Neuronal stem cell (in vitro differentiated cells): ENCODE results near the gene F5.

Experiments used
- DNase-seq: peaks from one replicate; pipeline ENCODE4 v3.0.0-alpha.2; 2013; ENCODE audit warnings: low spot score
- H2AFZ ChIP-seq: one replicate; pipeline ENCODE4 v1.6.1; 2013; ENCODE audit warnings: mild to moderate bottlenecking, low read length, inconsistent platforms
- H2AK5ac ChIP-seq: 2 replicates; pipeline ENCODE4 v1.6.1; 2013; ENCODE audit warnings: low read depth, mild to moderate bottlenecking, inconsistent platforms, low read length, moderate library complexity, mixed read lengths
- H2BK120ac ChIP-seq: 2 replicates; pipeline ENCODE4 v1.6.1; 2013; ENCODE audit warnings: low read depth, mild to moderate bottlenecking, inconsistent platforms, low read length, moderate library complexity, mixed read lengths
- H2BK12ac ChIP-seq: one replicate; pipeline ENCODE4 v1.6.1; 2013; ENCODE audit warnings: low read length, inconsistent platforms
- H2BK15ac ChIP-seq: 2 replicates; pipeline ENCODE4 v1.6.1; 2013; ENCODE audit warnings: mild to moderate bottlenecking, low read length, inconsistent platforms, mixed read lengths
- H2BK5ac ChIP-seq: one replicate; pipeline ENCODE4 v1.6.1; 2013; ENCODE audit warnings: inconsistent platforms, mild to moderate bottlenecking, low read length, moderate library complexity
- H3K14ac ChIP-seq: one replicate; pipeline ENCODE4 v1.6.1; 2013; ENCODE audit warnings: low read length, inconsistent platforms
- H3K18ac ChIP-seq: 2 replicates; pipeline ENCODE4 v1.6.1; 2013; ENCODE audit warnings: low read length, inconsistent platforms
- H3K23ac ChIP-seq: 2 replicates; pipeline ENCODE4 v1.6.1; 2013; ENCODE audit warnings: low read depth, mild to moderate bottlenecking, mixed read lengths, low read length, inconsistent platforms; ENCODE audit not compliant: poor library complexity
- H3K27ac ChIP-seq: replicated peaks from 3 replicates; pipeline ENCODE4 v1.5.1; 2013; ENCODE audit warnings: low read length, inconsistent platforms
- H3K27me3 ChIP-seq, 3 experiments: 2 replicates each; pipeline ENCODE4 v1.6.1; 2013; ENCODE audit warnings: low read length in 3 of 3, mild to moderate bottlenecking in 2 of 3, inconsistent platforms in 1 of 3, low read depth in 1 of 3, mixed read lengths in 1 of 3, moderate library complexity in 1 of 3; ENCODE audit not compliant: control insufficient read depth in 3 of 3, insufficient read depth in 3 of 3
- H3K36me3 ChIP-seq, 2 donors: replicated peaks in 1 of 2; 2 replicates each; pipeline ENCODE4 v1.6.1; 2013; ENCODE audit warnings: low read length in 2 of 2; ENCODE audit not compliant: control insufficient read depth in 2 of 2, insufficient read depth in 2 of 2
- H3K4ac ChIP-seq: 2 replicates; pipeline ENCODE4 v1.6.1; 2013; ENCODE audit warnings: inconsistent platforms, mild to moderate bottlenecking, low read length, moderate library complexity
- H3K4me1 ChIP-seq, 2 donors: 1 replicate in 1 of 2; 2 replicates in 1 of 2; pipeline ENCODE4 v1.6.1; 2013; ENCODE audit warnings: low read length in 2 of 2, low read depth in 1 of 2; ENCODE audit not compliant: control insufficient read depth in 2 of 2, insufficient read depth in 1 of 2
- H3K4me2 ChIP-seq: one replicate; pipeline ENCODE4 v1.6.1; 2013; ENCODE audit warnings: mild to moderate bottlenecking, low read length, inconsistent platforms; ENCODE audit not compliant: insufficient read depth, poor library complexity, severe bottlenecking
- H3K4me3 ChIP-seq, 2 donors: 2 replicates each; pipeline ENCODE4 v1.5.1; 2013; ENCODE audit warnings: low read length in 2 of 2, mild to moderate bottlenecking in 2 of 2, inconsistent platforms in 1 of 2, moderate library complexity in 1 of 2
- H3K79me1 ChIP-seq: one replicate; pipeline ENCODE4 v1.6.1; 2013; ENCODE audit warnings: low read depth, mild to moderate bottlenecking, inconsistent platforms, low read length, moderate library complexity
- H3K9ac ChIP-seq: one replicate; pipeline ENCODE4 v1.6.1; 2013; ENCODE audit warnings: mild to moderate bottlenecking, low read depth, low read length, inconsistent platforms; ENCODE audit not compliant: poor library complexity
- H3K9me3 ChIP-seq, 2 donors: replicated peaks in 1 of 2; 2 replicates each; pipeline versions ENCODE3 to v1.6.1; 2013; ENCODE audit warnings: low read length in 2 of 2, mild to moderate bottlenecking in 2 of 2, inconsistent platforms in 1 of 2, low read depth in 1 of 2, mixed read lengths in 1 of 2, moderate library complexity in 1 of 2; ENCODE audit not compliant: control insufficient read depth in 2 of 2, insufficient read depth in 1 of 2
- H4K8ac ChIP-seq: one replicate; pipeline ENCODE4 v1.6.1; 2013; ENCODE audit warnings: low read depth, mild to moderate bottlenecking, inconsistent platforms, low read length, moderate library complexity
- H4K91ac ChIP-seq: one replicate; pipeline ENCODE4 v1.6.1; 2013; ENCODE audit warnings: low read length, low read depth, mild to moderate bottlenecking, inconsistent platforms; ENCODE audit not compliant: poor library complexity
- WGBS, 2 donors: extraction: QIAGEN DNeasy Blood & Tissue Kit; methylation state at CpG; one replicate each; pipeline ENCODE4 v1.1.7; 2013; ENCODE audit warnings: missing lambda C conversion rate in 2 of 2, mixed read lengths in 1 of 2; ENCODE audit not compliant: insufficient read length in 2 of 2, insufficient replicate concordance in 1 of 2; ENCODE audit errors: extremely low coverage in 2 of 2; 5-methylcytosine and 5-hydroxymethylcytosine counted together

The F5 gene

GRCh38 chr1:169493251-169493650 is 93.0 kb downstream of the F5 start:
- H2AFZ ChIP-seq = no peak overlapping the region
- no peak overlapping the region for H4K8ac ChIP-seq
- no CpG with 5 or more reads among the region's 1 CpG for WGBS, 2 donors
- H2AK5ac ChIP-seq = no peak overlapping the region
- H3K36me3 ChIP-seq = no peaks in the 10 kb centered on the region
- H3K4ac ChIP-seq = no peak overlapping the region
- no peaks in the 10 kb centered on the region for H3K9me3 ChIP-seq
- H4K91ac ChIP-seq = no peak overlapping the region
- H3K9ac ChIP-seq = no peak overlapping the region
- no peaks in the 10 kb centered on the region for H3K27me3 ChIP-seq
- H2BK15ac ChIP-seq = no peak overlapping the region
- H3K4me1 ChIP-seq = no peaks in the 10 kb centered on the region
- no peak overlapping the region for H3K23ac ChIP-seq
- no peak overlapping the region for H2BK5ac ChIP-seq
- no peak overlapping the region for H2BK120ac ChIP-seq
- H3K14ac ChIP-seq = no peak overlapping the region
- H3K4me2 ChIP-seq = no peak overlapping the region
- H3K18ac ChIP-seq = no peak overlapping the region
- H3K4me3 ChIP-seq = no peak overlapping the region
- H2BK12ac ChIP-seq = no peak overlapping the region
- no peak overlapping the region for H3K27ac ChIP-seq
- no peaks in the 10 kb centered on the region for H3K79me1 ChIP-seq
- DNase-seq = no peak

DNA sequence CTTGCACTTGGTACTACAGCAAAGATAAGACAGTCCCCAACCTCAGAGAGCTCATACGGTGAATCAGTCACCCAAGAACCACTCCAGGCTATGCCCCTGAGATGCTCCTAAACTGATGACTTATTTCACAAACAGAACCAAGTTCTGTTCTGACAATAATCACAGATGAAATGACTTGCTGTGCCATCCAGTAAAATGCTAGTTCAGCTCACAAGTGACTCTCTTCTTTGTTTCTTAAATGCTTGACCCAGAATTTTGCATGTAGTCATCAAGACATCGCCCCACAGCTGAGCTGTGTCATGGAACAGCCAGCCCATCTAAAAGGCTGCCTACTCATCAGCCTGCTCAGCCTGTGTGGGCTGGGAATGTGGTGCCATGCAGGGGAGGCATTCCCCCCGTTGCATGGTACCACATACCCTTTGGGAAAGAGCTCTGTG is 94.4 kb downstream of the F5 start:
- H4K91ac ChIP-seq = no peak overlapping the region

GRCh38 chr1:169488157-169488556 is 98.1 kb downstream of the F5 start:
- no peak overlapping the region for H2BK120ac ChIP-seq
- no peak overlapping the region for H3K4me3 ChIP-seq
- no CpG with 5 or more reads among the region's 4 CpGs for WGBS, 2 donors
- no peak overlapping the region for H3K4ac ChIP-seq
- H2BK15ac ChIP-seq = no peak overlapping the region
- no peak overlapping the region for H3K18ac ChIP-seq
- H2AK5ac ChIP-seq = no peak overlapping the region
- H3K4me2 ChIP-seq = no peak overlapping the region
- H3K9me3 ChIP-seq = no peaks in the 10 kb centered on the region
- no peak overlapping the region for H2AFZ ChIP-seq
- no peak overlapping the region for H3K27ac ChIP-seq
- no peak overlapping the region for H2BK5ac ChIP-seq
- H3K14ac ChIP-seq = no peak overlapping the region
- H3K4me1 ChIP-seq = peaks cover 7 to 12% of the 10 kb centered on the region in 2 donors
- no peaks in the 10 kb centered on the region for H3K36me3 ChIP-seq
- no peak for DNase-seq
- no peak overlapping the region for H4K8ac ChIP-seq
- H3K27me3 ChIP-seq = no peaks in the 10 kb centered on the region
- H3K23ac ChIP-seq = no peak overlapping the region
- H3K79me1 ChIP-seq = no peaks in the 10 kb centered on the region
- H4K91ac ChIP-seq = no peak overlapping the region
- no peak overlapping the region for H2BK12ac ChIP-seq
- no peak overlapping the region for H3K9ac ChIP-seq

More for the DNA sequence above, 94.4 kb downstream of the F5 start:
- H3K4me1 ChIP-seq = no peaks in the 10 kb centered on the region
- no peaks in the 10 kb centered on the region for H3K79me1 ChIP-seq
- H3K27ac ChIP-seq = no peak overlapping the region
- no peak overlapping the region for H2BK5ac ChIP-seq
- no peak for DNase-seq
- no peak overlapping the region for H3K18ac ChIP-seq
- no peak overlapping the region for H3K4ac ChIP-seq
- no peak overlapping the region for H2AK5ac ChIP-seq
- H2BK12ac ChIP-seq = no peak overlapping the region
- no peak overlapping the region for H3K4me2 ChIP-seq
- no peak overlapping the region for H3K23ac ChIP-seq
- no peaks in the 10 kb centered on the region for H3K36me3 ChIP-seq
- no peak overlapping the region for H2BK15ac ChIP-seq
- no peak overlapping the region for H3K9ac ChIP-seq
- WGBS, 2 donors = no CpG with 5 or more reads among the region's 3 CpGs
- no peaks in the 10 kb centered on the region for H3K27me3 ChIP-seq
- no peak overlapping the region for H2AFZ ChIP-seq
- no peak overlapping the region for H2BK120ac ChIP-seq
- H3K4me3 ChIP-seq = no peak overlapping the region
- H3K9me3 ChIP-seq = no peaks in the 10 kb centered on the region
- no peak overlapping the region for H3K14ac ChIP-seq
- no peak overlapping the region for H4K8ac ChIP-seq

DNA sequence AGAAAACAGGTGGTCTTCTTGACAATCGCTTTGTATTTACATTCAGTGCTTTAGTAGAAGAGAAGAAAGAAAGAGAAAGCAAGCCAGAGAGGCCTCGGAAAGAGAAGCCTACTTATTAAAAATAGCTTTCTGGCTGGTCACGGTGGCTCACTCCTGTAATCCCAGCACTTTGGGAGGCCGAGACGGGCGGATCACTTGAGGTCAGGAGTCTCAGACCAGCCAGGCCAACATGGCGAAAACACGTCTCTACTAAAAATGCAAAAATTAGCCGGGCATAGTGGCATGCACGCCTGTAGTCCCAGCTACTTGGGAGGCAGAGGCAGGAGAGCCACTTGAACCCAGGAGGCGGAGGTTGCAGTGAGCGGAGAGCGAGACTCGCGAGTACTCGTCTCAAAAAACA is 98.7 kb downstream of the F5 start:
- WGBS, 2 donors = no CpG with 5 or more reads among the region's 16 CpGs
- H3K4me1 ChIP-seq = peaks cover 7 to 12% of the 10 kb centered on the region in 2 donors
- no peak overlapping the region for H2BK120ac ChIP-seq
- no peak overlapping the region for H2BK15ac ChIP-seq
- H3K9ac ChIP-seq = no peak overlapping the region
- no peak overlapping the region for H3K4ac ChIP-seq
- no peaks in the 10 kb centered on the region for H3K79me1 ChIP-seq
- H2BK5ac ChIP-seq = no peak overlapping the region
- no peak overlapping the region for H3K14ac ChIP-seq
- no peak overlapping the region for H2AFZ ChIP-seq
- no peak for DNase-seq
- H3K27ac ChIP-seq = no peak overlapping the region
- H3K9me3 ChIP-seq = no peaks in the 10 kb centered on the region
- H3K36me3 ChIP-seq = no peaks in the 10 kb centered on the region
- no peak overlapping the region for H2AK5ac ChIP-seq
- H4K8ac ChIP-seq = peak overlapping the region; percentile 19
- H3K27me3 ChIP-seq = no peaks in the 10 kb centered on the region
- no peak overlapping the region for H3K4me2 ChIP-seq
- no peak overlapping the region for H2BK12ac ChIP-seq
- H3K18ac ChIP-seq = no peak overlapping the region
- H3K4me3 ChIP-seq = no peak overlapping the region
- no peak overlapping the region for H3K23ac ChIP-seq
- no peak overlapping the region for H4K91ac ChIP-seq
